T-helper 9 cell (primary cell): ENCODE data around the gene CPD.
A peak's percentile ranks its signal among the peaks of the same experiment; 100 is the strongest.
"Not testable (repeated sequence)": the region's sequence is repeated elsewhere in the genome, so short reads cannot be mapped to it uniquely, and the experiment has no call there.

Source experiments
- DNase-seq: peaks from one replicate; pipeline ENCODE4 v3.0.0-alpha.2; 2020

Gene CPD

GRCh38 chr17:30429155-30429554, 50.4 kb downstream of the CPD start:
- no peak for DNase-seq

GRCh38 chr17:30433514-30433913, 54.8 kb downstream of the CPD start:
- DNase-seq = no peak

- DNase-seq = no peak
These were observed 58.0 kb downstream of the CPD start for GRCh38 chr17:30436729-30437128.

GRCh38 chr17:30443721-30444120, 65.0 kb downstream of the CPD start:
- DNase-seq = no peak

GRCh38 chr17:30446640-30447039, 67.9 kb downstream of the CPD start:
- DNase-seq = not testable (repeated sequence)

- DNase-seq = no peak
These were observed 70.8 kb downstream of the CPD start for GRCh38 chr17:30449480-30449879.

GRCh38 chr17:30450125-30451027, 71.6 kb downstream of the CPD start:
- DNase-seq = no peak

GRCh38 chr17:30454635-30455034, 75.9 kb downstream of the CPD start:
- no peak for DNase-seq

GRCh38 chr17:30458371-30458770, 79.6 kb downstream of the CPD start:
- no peak for DNase-seq

- not testable (repeated sequence) for DNase-seq
These were observed 80.2 kb downstream of the CPD start for GRCh38 chr17:30458797-30459413.

- no peak for DNase-seq
These were observed 89.7 kb downstream of the CPD start for GRCh38 chr17:30468465-30468864.

GRCh38 chr17:30472238-30472890, 93.6 kb downstream of the CPD start:
- no peak for DNase-seq

- no peak for DNase-seq
These were observed 96.5 kb downstream of the CPD start for GRCh38 chr17:30475206-30475605.

GRCh38 chr17:30476726-30477082, 98.0 kb downstream of the CPD start:
- DNase-seq = no peak

- DNase-seq = peak; percentile 89
These were observed 98.5 kb downstream of the CPD start, which contains the start of gene GOSR1 for GRCh38 chr17:30477083-30477773. GOSR1 (plus strand) TSS chr17:30477408; CDS start chr17:30477434, 26 bp downstream.

GRCh38 chr17:30477774-30478115, 99.0 kb downstream of the CPD start:
- peak; percentile 5 for DNase-seq

- DNase-seq = no peak
These were observed 103.8 kb downstream of the CPD start for GRCh38 chr17:30482555-30482954.

- no peak for DNase-seq
These were observed 104.4 kb downstream of the CPD start for GRCh38 chr17:30483159-30483558.

- no peak for DNase-seq
These were observed 115.1 kb downstream of the CPD start for GRCh38 chr17:30493780-30494179.

- DNase-seq = no peak
These were observed 116.9 kb downstream of the CPD start for GRCh38 chr17:30495586-30495985.

- no peak for DNase-seq
These were observed 124.8 kb downstream of the CPD start for GRCh38 chr17:30503558-30503957.

- DNase-seq = no peak
These were observed 127.2 kb downstream of the CPD start for GRCh38 chr17:30505868-30506417.

- no peak for DNase-seq
These were observed 127.8 kb downstream of the CPD start for GRCh38 chr17:30506481-30506880.
